Sigmoid colon (tissue), 4 donors: ENCODE results near the gene ABLIM2.

ENCODE experiments used
- EP300 ChIP-seq, 4 donors: sonication (generic); formaldehyde crosslinking; IDR thresholded peaks; one replicate each; pipeline ENCODE4 v1.6.1; 2017; ENCODE audit warnings: antibody characterized with exemption in 4 of 4
- POLR2A ChIP-seq, 2 donors: fragments of 450-650 bp; IDR thresholded peaks; one replicate each; pipeline ENCODE4 v1.6.1; 2016; ENCODE audit warnings: antibody characterized with exemption in 2 of 2, mild to moderate bottlenecking in 2 of 2, moderate library complexity in 2 of 2
- POLR2AphosphoS5 ChIP-seq, 4 donors: sonication (generic); formaldehyde crosslinking; IDR thresholded peaks; one replicate each; pipeline ENCODE4 v1.6.1; 2017; ENCODE audit warnings: antibody characterized with exemption in 4 of 4

DNA sequence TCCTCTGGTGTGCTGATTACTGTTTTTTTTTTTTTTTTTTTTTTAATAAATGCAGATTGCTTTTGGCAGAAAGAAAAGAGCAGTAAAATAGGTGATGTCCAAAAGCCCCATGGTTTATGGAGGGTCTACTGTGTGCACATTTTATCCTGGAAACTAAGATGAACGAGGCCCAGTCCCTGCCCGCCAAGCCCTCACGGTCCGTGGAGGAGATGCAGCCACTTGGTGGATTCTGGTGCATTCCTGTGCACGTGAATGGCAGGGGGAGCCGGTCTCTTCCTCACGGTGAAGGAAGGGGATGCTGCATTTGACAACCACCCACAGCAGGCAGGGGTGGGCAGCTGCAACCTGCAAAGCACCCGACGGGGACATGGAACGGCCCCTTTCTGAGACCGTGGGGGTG, 118.8 kb downstream of the ABLIM2 start:
- TF ChIP-seq EP300 (IDR thresholded peaks at IDR 0.05), result no peak
- no peak for TF ChIP-seq POLR2A (IDR thresholded peaks at IDR 0.05)
- TF ChIP-seq POLR2AphosphoS5 (IDR thresholded peaks at IDR 0.05), result no peak
